Ishikawa (cell line): Measurements from ENCODE around the gene RGS10.

ENCODE experiments used
- CEBPB ChIP-seq: IDR thresholded peaks from 2 replicates; pipeline ENCODE4 v1.6.1; 2012
- CREB1 ChIP-seq: IDR thresholded peaks from 2 replicates; pipeline ENCODE4 v1.6.1; 2012; ENCODE audit warnings: low read depth
- EGR1 ChIP-seq: IDR thresholded peaks from 2 replicates; pipeline ENCODE4 v1.6.1; 2012
- EP300 ChIP-seq: IDR thresholded peaks from 2 replicates; pipeline ENCODE4 v1.6.1; 2012; ENCODE audit warnings: borderline replicate concordance
- FOXM1 ChIP-seq: IDR thresholded peaks from 2 replicates; pipeline ENCODE4 v1.6.1; 2012; ENCODE audit warnings: low read depth, borderline replicate concordance
- MAX ChIP-seq: IDR thresholded peaks from 2 replicates; pipeline ENCODE4 v1.6.1; 2012
- NFIC ChIP-seq: IDR thresholded peaks from 2 replicates; pipeline ENCODE4 v1.6.1; 2012
- RAD21 ChIP-seq: IDR thresholded peaks from 2 replicates; pipeline ENCODE4 v1.6.1; 2012; ENCODE audit warnings: low read depth
- REST ChIP-seq: IDR thresholded peaks from 2 replicates; pipeline ENCODE4 v1.6.1; 2012; ENCODE audit warnings: low read depth, mild to moderate bottlenecking
- TAF1 ChIP-seq: IDR thresholded peaks from 2 replicates; pipeline ENCODE4 v1.6.1; 2012; ENCODE audit warnings: low read depth, mild to moderate bottlenecking
- TEAD4 ChIP-seq: IDR thresholded peaks from 2 replicates; pipeline ENCODE4 v1.6.1; 2012
- USF1 ChIP-seq: IDR thresholded peaks from 2 replicates; pipeline ENCODE4 v1.6.1; 2012
- YY1 ChIP-seq: IDR thresholded peaks from 2 replicates; pipeline ENCODE4 v1.6.1; 2012; ENCODE audit warnings: low read depth
- ZBTB7A ChIP-seq: IDR thresholded peaks from 2 replicates; pipeline ENCODE4 v1.6.1; 2012; ENCODE audit warnings: low read depth

- TF ChIP-seq NFIC (no peak), REST (no peak), MAX (no peak), TEAD4 (no peak), CEBPB (no peak), EP300 (no peak), FOXM1 (no peak), YY1 (no peak), USF1 (no peak), EGR1 (no peak), CREB1 (no peak), TAF1 (no peak), RAD21 (no peak), ZBTB7A (no peak)
These were observed 33.5 kb upstream of the RGS10 start for GRCh38 chr10:119575991-119576390.
